NCI-H1092 (cell line): ENCODE data around the gene QARS1.

ENCODE experiments used
- DNase-seq: peaks from one replicate; lab custom pipeline; 2025; lab: John Stamatoyannopoulos, UW

QARS1 gene

GRCh38 chr3:49104427-49105291 lies at the start of gene QARS1:
Gene QARS1, minus strand, starts transcription at chr3:49104757. Its CDS starts 24 bp downstream, at chr3:49104733.
- peak; percentile 69 for DNase-seq

GRCh38 chr3:49153349-49153912 lies 48.9 kb upstream of the QARS1 start:
- DNase-seq: no peak

DNA sequence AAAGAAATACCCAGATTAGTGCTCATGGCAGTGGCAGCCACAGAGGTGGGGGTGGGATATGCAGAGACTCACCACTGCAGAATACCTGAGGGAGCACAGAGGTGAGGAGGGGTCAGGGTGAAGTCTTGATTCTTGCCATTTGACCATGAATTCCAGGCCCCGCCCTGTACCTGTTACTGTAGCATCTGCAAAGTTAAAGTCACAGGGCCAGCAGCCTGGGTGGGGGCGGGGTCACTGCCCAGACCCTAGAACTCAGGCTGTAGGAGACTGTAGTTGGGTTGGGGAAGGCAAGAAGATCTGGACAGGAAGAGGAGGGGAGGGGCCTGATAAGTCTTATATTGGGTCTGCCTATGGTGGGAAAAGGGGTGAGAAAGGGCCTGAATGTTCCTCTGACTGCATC lies 47.1 kb upstream of the QARS1 start:
- no peak for DNase-seq

DNA sequence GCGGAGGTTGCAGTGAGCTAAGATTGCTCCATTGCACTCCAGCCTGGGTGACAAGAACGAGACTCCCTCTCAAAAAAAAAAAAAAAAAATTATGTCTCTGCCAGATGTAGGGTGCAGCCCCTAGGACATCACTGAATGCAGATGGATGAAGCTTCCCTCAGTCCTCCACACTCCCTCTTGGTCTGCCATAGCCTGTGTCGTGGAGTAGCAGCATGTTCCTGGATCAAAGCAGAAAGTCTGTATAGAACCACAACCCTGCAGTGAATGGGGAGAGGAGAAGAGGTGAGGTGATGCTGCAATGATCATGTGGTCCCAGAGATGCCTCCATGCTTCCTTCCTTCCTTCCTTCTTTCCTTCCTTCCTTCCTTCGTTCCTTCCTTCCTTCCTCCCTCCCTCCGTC lies 43.6 kb upstream of the QARS1 start:
- DNase-seq: no peak

GRCh38 chr3:49140080-49140479 lies 35.5 kb upstream of the QARS1 start:
- no peak for DNase-seq

DNA sequence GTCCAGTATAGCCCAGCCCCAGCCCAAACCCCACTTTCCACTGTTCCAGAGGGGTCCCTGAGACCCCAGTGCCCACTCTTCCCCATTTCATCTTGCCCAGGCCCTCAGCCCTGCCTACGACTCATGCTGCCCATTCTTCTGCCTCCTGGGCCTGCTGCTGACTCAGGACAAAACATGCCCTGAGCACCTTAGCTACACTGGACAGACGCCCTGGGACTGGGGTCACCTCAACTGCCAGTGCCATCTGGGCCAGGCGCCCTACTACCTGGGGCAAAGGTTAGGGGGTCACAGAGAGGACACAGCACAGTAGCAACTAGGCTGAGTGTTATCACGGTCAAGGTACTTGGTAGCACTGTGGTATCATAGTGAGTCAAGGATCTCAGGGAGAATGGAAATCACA lies 30.9 kb upstream of the QARS1 start:
- no peak for DNase-seq

- DNase-seq: no peak
Measured at GRCh38 chr3:49134471-49135265, 30.1 kb upstream of the QARS1 start.

- peak; percentile 7 for DNase-seq
Measured at GRCh38 chr3:49133226-49133951, 28.8 kb upstream of the QARS1 start.

DNA sequence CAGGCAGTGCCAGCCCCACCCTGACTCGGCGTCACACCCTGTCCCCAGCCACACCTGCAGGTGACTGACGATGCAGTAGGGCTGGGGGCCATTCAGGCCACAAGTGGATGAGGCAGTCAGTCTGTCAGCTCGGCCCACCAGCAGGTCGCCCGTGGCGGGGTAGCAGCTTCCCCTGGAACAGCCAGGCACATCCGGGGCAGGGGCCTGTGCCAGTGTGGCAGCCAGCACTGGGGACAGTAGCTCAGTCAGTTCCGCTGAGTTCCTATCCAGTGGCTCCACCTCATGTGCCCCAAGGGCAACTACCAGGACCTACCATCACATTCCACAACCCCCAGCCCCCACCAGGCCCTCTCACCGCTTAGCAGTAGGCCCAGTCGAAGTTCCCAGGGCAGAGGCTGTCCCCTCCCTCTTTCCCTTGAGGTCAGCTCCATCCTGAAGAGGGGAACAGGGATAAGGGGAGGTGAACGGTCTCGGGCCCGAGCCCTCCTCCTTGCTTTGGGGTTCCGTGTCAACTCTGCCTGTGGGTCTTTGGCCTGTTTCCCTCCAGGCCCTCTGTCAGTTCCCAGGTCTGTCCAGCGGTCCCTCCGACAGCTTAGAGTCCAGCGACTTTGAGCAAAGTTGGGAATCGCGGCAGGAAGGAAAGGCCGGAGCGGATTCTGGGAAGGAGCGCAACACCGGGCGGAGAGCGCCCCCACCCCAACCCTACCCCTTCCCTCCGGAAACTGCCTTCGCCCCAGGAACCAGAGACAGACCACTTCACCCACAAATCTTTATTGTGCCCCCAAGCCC lies 28.1 kb upstream of the QARS1 start, which contains the start of gene LAMB2:
TSS of gene LAMB2 (minus strand) at position 614 of the 789 bp plus-strand sequence. CDS start at position 431, 183 bp downstream.
- DNase-seq: no peak

DNA sequence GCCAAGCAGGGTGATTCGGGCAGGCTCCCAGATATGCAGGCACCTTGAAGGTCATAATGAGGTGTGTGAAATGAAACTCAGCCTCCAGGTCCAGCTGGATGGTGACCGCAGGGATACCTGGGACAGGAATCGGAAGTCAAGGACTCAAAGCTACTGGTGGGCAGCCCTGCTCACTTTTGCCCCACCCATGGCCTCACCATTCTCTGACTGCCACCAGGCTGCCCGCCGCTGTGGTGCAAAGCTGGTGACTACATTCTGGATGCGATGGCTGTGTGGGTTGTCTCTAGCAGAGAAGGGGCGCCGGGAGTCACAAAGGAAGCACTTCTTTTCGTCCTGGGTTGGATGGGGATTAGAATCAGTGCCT lies 27.5 kb upstream of the QARS1 start:
- no peak for DNase-seq

DNA sequence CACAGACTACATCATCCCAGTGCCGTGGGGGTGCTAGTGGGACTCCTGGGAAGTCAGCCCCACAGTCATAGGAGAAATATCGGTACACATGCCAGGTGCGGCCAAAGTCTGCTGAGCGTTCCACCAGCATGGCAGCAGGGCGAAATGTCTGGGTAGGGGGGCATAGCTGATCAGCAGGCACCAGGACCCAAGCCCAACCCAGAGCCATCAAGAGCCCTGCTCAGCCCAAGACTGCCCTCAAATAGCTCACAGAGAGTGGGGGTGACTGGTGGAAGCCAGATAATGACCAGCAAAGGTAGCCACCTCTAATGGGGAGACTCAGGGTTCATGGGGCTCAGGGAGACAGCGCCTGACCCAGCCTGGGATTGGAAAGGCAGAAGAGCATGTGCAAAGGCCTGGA lies 27.0 kb upstream of the QARS1 start:
- no peak for DNase-seq

- no peak for DNase-seq
Measured at GRCh38 chr3:49131040-49131439, 26.5 kb upstream of the QARS1 start.

- DNase-seq: no peak
Measured at GRCh38 chr3:49124991-49125670, 20.6 kb upstream of the QARS1 start.

GRCh38 chr3:49124203-49124602 lies 19.6 kb upstream of the QARS1 start:
- DNase-seq: no peak

GRCh38 chr3:49123687-49124086 lies 19.1 kb upstream of the QARS1 start:
- no peak for DNase-seq

- no peak for DNase-seq
Measured at GRCh38 chr3:49122886-49123545, 18.5 kb upstream of the QARS1 start.

DNA sequence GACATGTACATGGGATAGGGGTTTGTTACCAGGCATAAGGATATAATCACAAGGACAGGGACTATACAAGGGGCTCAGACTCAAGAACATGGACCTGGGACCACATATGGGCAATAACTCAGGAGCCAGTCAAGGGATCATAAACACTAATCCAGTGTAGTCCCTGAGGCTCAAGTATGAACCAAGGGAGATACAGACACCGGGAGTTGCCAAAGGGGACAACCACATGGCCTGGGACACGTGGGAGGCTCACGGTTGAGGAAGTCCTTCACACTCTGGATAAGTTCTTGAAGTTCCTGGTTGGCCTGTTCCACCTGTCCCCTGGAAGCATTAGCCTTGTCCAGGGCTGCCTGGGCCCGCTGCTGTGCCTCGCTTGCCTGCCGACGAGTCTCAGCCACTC lies 17.9 kb upstream of the QARS1 start:
- no peak for DNase-seq

- no peak for DNase-seq
Measured at GRCh38 chr3:49122022-49122421, 17.5 kb upstream of the QARS1 start.

DNA sequence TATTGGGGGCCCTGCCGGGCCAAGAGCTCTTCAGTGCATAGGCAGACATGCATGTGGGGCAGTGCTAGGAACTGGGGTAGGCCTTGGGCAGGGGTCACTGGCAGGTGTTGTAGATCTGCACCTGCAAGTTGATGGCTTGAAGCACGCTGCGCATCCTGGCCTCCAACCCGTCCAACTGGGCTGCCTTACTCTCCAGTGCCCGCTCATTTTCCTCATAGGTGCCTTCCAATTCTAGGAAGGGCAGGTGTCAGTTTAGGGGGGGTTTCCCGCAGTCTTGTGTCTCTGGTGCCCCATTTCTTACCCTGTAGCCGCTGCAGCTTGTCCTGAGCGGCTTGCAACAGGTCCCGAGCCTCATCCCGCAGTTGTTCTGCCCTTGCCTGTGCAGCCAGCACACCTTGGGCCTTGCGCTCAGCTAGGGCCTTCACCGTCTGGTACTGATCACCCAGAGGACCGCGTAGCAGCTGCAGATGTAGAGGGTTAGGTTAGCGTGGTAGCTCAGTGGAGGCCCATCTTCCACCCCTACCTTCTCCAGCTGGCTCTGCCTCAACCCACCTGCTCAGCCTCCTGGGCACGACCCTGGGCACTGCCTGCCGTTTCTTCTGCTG lies 16.7 kb upstream of the QARS1 start:
- no peak for DNase-seq
